HG03469 (cell line): ENCODE results near the gene MPP3.
"Not testable (repeated sequence)": the region's sequence is repeated elsewhere in the genome, so short reads cannot be mapped to it uniquely, and the experiment has no call there.

Source experiments
- ATAC-seq: cut with Tn5 transposase; IDR thresholded peaks from one replicate; pipeline ENCODE4 v1.9.1; 2021; ENCODE audit warnings: mild to moderate bottlenecking, moderate library complexity, moderate number of reproducible peaks; ENCODE audit not compliant: unreplicated experiment

The MPP3 gene

GRCh38 chr17:43860927-43861622, 28.1 kb upstream of the MPP3 start:
- no peak for ATAC-seq

GRCh38 chr17:43860077-43860725, 27.3 kb upstream of the MPP3 start:
- no peak for ATAC-seq

GRCh38 chr17:43857957-43858600, 25.1 kb upstream of the MPP3 start:
- no peak for ATAC-seq

- no peak for ATAC-seq
Measured at GRCh38 chr17:43857141-43857540, 24.2 kb upstream of the MPP3 start.

- ATAC-seq, result no peak
Measured at GRCh38 chr17:43856141-43856540, 23.2 kb upstream of the MPP3 start.

GRCh38 chr17:43855061-43855460, 22.1 kb upstream of the MPP3 start:
- ATAC-seq, result no peak

GRCh38 chr17:43854498-43854897, 21.6 kb upstream of the MPP3 start:
- no peak for ATAC-seq

GRCh38 chr17:43853546-43853945, 20.6 kb upstream of the MPP3 start:
- ATAC-seq, result no peak

GRCh38 chr17:43852571-43852970, 19.6 kb upstream of the MPP3 start:
- ATAC-seq, result no peak

- no peak for ATAC-seq
Measured at GRCh38 chr17:43849116-43849515, 16.2 kb upstream of the MPP3 start.

- no peak for ATAC-seq
Measured at GRCh38 chr17:43848601-43849000, 15.7 kb upstream of the MPP3 start.

- no peak for ATAC-seq
Measured at GRCh38 chr17:43846963-43847371, 14.0 kb upstream of the MPP3 start, which contains the start of gene CD300LG. Gene CD300LG (plus strand): TSS chr17:43847176. CDS start chr17:43847217, 41 bp downstream.

- no peak for ATAC-seq
Measured at GRCh38 chr17:43846221-43846712, 13.3 kb upstream of the MPP3 start.

- no peak for ATAC-seq
Measured at GRCh38 chr17:43845766-43846165, 12.8 kb upstream of the MPP3 start.

- no peak for ATAC-seq
Measured at GRCh38 chr17:43844241-43844640, 11.3 kb upstream of the MPP3 start.

GRCh38 chr17:43842975-43843325, 10.0 kb upstream of the MPP3 start:
- no peak for ATAC-seq

GRCh38 chr17:43842091-43842974, 9.4 kb upstream of the MPP3 start:
- not testable (repeated sequence) for ATAC-seq

- no peak for ATAC-seq
Measured at GRCh38 chr17:43841282-43841681, 8.3 kb upstream of the MPP3 start.

- no peak for ATAC-seq
Measured at GRCh38 chr17:43840814-43841213, 7.9 kb upstream of the MPP3 start.

GRCh38 chr17:43839670-43840108, 6.7 kb upstream of the MPP3 start:
- no peak for ATAC-seq

GRCh38 chr17:43834106-43834505, 1.2 kb upstream of the MPP3 start:
- ATAC-seq, result no peak
